GM13976 (cell line): ENCODE data around the gene ARHGAP11A.

Experiments used
- DNase-seq: peaks from one replicate; pipeline ENCODE4 v3.0.0; 2012; ENCODE audit warnings: low spot score
- CTCF ChIP-seq: IDR thresholded peaks from 2 replicates; pipeline ENCODE4 v1.5.1; 2012; ENCODE audit warnings: borderline replicate concordance, mild to moderate bottlenecking; ENCODE audit not compliant: insufficient read depth; ENCODE audit errors: extremely low read depth, missing control alignments, control extremely low read depth
- in situ Hi-C: fragments of 300-500 bp; cut with MboI; formaldehyde crosslinking; loops from one replicate; pipeline ENCODE4 v1.12.0; 2022; ENCODE audit warnings: low sequenced_read_pairs, mixed read lengths, inconsistent platforms; ENCODE audit not compliant: unreplicated experiment

The ARHGAP11A gene

GRCh38 chr15:32649342-32649741 is 34.0 kb downstream of the ARHGAP11A start:
- no peak for DNase-seq
- in situ Hi-C loops, result no loop called here
- TF ChIP-seq CTCF, result no peak

DNA sequence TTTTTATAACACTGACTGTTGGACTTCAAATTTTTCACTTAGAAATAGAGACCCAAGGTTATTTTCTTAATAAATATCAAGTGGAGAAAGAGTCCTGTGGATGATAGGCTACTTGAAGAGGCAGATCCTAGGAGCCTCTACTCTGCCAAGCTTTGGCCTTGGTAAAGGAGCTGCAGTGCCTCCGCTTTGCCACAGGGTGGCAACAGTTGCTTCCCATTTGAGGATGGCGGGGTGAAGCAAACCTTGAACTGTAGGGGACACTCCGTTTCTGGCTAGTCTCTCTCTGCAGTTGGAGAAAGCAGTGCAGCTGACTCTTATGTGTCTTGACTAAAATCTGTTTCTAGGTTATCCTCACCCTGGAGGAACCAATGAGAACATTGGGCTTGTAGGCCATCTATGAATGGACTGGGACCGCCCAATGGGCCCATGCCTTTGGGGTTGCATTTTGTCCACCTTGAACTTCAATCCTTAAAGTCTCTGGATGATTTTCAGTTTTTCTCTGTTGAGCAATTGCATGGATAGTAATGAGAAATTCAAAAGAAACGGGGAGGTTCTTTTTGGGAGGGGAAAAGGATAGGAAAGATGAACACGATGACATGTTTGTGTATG is 36.0 kb downstream of the ARHGAP11A start:
- peak; percentile 85 for TF ChIP-seq CTCF
- DNase-seq, result peak; percentile 82
- in situ Hi-C loops, result loop anchor here (25.0 kb wide), 1 partner anchor 336 kb away; no protein-coding TSS in a partner anchor

DNA sequence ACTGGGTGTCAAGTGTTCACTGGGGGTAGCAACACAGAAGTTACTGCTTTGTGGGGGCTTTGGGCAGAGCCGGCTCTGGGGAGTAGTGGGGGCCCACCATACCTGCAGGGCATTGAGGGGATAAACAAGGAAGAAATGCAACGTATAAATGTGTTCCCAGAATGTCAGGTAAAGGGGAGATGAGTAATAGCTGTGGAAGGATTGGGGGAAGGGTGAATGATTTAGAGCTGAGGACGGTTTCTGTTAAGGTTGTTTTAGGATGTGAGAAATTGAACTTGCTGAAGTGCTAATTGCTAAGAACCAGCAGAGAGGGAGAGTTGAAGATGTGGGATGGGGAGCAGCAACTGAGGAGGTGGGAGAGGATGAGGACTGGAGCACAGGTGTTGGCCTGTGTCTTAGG is 36.9 kb downstream of the ARHGAP11A start:
- in situ Hi-C loops, result loop anchor here (25.0 kb wide), 1 partner anchor 335 kb away; no protein-coding TSS in a partner anchor

DNA sequence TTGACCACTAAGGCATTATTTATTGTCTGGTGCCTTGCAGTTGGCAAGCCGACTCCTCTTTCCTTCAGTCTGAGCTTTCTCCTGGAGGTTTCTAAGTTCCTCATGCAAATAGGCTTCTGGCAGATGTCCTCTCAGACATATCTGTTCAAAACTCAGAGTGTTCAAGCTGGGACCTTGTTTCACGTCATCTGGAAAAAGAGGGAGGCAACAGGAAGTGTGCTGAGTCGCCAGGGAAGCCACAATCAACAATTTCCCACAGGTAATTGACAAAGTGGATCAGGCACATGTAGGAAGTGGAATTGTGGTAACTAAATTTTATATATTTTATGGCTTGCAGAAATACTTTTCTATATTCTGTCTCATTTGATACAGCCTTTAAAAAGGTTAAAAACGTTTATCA is 40.8 kb downstream of the ARHGAP11A start:
- in situ Hi-C loops, result loop anchor here (25.0 kb wide), 1 partner anchor 331 kb away; no protein-coding TSS in a partner anchor
- DNase-seq, result no peak
- no peak for TF ChIP-seq CTCF

More for the DNA sequence above, 36.9 kb downstream of the ARHGAP11A start:
- DNase-seq, result no peak
- no peak for TF ChIP-seq CTCF

GRCh38 chr15:32656496-32656895 is 41.2 kb downstream of the ARHGAP11A start:
- DNase-seq, result no peak
- no peak for TF ChIP-seq CTCF
- in situ Hi-C loops, result loop anchor here (25.0 kb wide), 1 partner anchor 331 kb away; no protein-coding TSS in a partner anchor

GRCh38 chr15:32657198-32657883 is 42.0 kb downstream of the ARHGAP11A start:
- TF ChIP-seq CTCF, result no peak
- peak; percentile 44 for DNase-seq
- in situ Hi-C loops, result loop anchor here (25.0 kb wide), 1 partner anchor 330 kb away; no protein-coding TSS in a partner anchor
